HG03354 (cell line): ENCODE data around the gene KIF2C.
A peak's percentile ranks its signal among the peaks of the same experiment; 100 is the strongest.
"Not testable (repeated sequence)": the region's sequence is repeated elsewhere in the genome, so short reads cannot be mapped to it uniquely, and the experiment has no call there.

ENCODE experiments used
- ATAC-seq: cut with Tn5 transposase; IDR thresholded peaks from one replicate; pipeline ENCODE4 v1.9.1; 2021; ENCODE audit warnings: mild to moderate bottlenecking; ENCODE audit not compliant: unreplicated experiment, poor library complexity, severe bottlenecking

KIF2C gene

DNA sequence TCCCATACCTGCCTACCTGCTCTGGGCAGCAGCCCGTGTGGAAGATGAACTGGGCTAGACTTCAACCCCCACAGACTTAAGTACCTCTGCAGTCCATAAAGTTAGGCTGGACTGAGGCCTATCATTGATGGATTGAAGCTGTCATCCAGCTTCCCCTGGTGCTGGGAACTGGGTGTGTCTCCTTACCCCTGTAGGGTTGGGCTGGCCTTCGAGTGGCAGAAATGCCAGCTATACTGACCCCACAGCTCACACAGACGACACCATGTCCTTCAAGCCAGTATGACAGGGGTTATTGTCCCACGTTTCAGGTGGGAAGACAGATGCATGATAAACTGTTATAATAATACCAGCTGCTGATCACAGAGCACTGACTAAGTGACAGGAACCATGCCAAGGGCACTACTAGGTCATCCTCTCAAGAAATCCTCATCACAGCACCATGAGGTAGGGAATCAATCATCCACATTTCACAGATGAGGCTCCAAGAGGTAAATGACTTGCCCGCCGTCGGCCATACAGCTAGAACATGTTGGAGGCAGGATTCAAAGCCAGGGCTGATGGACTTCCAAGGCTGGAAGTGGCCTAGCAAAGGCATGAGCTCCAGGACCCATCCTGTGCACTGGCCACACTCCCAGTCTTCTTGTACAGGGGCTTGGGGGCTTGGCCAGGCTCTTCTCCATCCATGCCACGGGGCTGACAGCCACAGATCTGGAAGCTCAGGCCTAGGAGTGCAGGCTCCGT, 48.7 kb downstream of the KIF2C start, which contains the start of gene BEST4:
BEST4 (minus strand) TSS at position 51 of the 741 bp plus-strand sequence. CDS start 465 bp downstream, outside the sequence.
- no peak for ATAC-seq

DNA sequence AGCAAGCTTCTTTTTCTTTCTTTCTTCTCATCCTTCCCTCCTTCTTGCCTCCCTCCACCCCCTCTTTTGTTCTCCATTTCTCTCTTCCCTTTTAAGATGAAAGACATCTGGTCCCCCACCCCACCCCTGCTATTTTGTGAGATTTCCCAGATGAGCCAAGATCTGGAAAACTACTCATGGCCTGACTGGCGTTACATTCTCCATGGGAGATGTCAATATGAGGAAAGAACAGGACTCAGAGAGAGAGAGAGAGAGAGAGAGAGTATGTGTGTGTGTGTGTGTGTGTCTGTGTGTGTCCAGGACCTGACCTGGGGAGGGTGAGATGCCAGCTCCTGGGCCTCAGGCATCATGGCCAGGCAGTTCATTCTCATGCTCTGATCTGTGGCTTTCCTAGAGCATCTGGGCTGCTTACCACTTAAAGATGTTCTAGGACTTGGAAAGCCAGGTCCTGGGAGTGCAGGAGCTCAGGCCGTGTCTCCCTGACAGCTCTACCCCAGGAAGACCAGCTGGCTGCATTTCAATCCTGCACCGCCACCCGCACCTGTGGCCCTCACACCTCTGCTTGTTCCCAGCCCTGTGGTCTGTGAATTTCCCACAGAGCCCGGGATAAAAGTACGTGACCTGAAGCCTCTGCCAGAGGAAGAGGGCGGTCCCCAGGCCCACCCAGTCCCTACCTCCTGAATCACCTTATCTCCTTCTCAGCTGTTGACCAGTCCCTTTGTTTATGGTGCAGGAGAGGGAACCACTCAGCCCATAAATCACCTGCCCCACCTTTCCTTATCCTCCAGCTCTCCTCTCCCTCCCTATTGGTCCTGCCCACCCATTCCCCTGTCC, 51.5 kb downstream of the KIF2C start:
- no peak for ATAC-seq

DNA sequence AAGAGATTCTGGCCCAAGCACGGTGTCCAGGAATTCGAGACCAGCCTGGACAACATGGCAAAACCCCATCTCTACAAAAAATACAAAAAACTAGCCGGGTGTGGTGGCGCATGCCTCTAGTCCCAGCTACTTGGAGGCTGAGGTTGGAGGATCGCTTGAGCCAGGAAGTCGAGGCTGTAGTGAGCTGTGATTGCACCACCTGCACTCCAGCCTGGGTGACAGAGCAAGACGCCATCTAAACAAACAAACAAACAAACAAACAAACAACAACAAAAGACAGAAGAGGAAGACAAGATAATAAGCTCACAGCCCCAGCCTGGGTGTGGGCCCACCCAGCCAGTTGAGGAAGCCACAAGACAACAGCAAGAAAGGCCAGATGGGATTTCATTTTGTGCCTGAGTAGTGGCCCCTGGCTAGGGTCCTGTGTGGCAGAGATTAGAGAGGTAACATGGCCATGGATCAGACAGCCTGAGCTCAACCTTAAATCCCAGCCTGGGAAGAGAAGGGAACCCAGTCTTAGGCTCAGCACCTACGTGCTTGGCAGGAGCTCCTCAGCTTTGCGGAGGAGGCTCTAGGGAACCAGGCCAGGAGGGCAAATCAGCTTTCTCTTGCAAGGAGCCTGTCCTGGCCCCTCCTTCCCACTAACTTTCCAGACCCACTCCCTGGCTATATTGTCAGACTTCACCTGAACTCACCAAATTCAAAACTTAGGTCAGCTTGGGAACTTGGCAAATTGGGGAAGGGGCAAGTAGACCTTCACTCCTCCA, 53.3 kb downstream of the KIF2C start:
- no peak for ATAC-seq

DNA sequence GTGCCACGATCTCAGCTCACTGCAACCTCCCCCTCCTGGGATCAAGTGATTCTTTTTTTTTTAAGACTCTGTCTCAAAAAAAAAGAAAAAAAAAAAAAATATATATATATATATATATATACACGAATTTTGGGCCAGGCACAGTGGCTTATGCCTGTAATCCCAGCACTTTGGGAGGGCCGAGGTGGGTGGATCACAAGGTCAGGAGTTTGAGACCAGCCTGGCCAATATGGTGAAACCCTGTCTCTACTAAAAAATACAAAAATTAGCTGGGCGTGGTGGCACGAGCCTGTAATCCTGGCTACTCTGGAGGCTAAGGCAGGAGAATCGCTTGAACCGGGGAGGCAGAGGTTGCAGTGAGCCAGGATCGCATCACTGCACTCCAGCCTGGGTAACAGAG, 58.2 kb downstream of the KIF2C start:
- ATAC-seq, result not testable (repeated sequence)

GRCh38 chr1:44798481-44799365, 59.1 kb downstream of the KIF2C start:
- ATAC-seq, result no peak

DNA sequence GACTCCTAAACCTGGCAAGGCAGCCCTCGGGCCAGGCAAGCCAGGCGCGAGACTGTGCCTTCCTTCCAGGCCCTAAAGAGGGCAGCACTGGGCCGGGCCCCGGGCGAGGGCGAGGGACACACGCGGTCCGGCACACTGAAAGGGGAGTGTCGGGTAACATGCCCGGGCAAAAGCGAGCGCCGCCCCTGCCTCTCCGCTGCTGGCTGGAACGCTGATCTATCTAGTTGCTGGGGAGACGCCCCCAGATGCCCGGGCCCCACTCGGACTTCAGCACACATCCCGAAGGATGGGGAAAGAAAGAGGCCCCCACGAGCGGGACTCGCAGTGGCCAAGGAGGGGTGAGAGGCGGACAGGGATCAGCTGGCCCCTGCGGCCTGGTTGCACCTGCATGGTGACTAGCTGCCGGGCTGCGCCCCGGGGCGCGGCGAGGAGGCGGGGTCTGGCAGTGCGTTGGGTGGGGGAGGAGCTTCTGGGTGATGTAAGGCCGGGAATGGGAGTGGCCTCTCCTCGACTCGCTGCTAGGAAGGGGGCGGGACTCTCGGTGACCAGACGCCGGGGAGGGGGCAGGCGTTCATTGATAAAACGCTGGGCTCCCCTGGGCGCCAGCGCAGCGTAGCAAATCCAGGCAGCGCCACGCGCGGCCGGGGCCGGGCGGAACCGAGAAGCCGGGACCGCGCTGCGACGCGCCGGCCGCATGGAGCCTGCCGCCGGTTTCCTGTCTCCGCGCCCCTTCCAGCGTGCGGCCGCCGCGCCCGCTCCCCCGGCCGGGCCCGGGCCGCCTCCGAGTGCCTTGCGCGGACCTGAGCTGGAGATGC, 60.3 kb downstream of the KIF2C start, which contains the start of gene PLK3:
PLK3 (plus strand) TSS at position 608 of the 815 bp plus-strand sequence; CDS start at position 695, 87 bp downstream.
- peak; percentile 86 for ATAC-seq

DNA sequence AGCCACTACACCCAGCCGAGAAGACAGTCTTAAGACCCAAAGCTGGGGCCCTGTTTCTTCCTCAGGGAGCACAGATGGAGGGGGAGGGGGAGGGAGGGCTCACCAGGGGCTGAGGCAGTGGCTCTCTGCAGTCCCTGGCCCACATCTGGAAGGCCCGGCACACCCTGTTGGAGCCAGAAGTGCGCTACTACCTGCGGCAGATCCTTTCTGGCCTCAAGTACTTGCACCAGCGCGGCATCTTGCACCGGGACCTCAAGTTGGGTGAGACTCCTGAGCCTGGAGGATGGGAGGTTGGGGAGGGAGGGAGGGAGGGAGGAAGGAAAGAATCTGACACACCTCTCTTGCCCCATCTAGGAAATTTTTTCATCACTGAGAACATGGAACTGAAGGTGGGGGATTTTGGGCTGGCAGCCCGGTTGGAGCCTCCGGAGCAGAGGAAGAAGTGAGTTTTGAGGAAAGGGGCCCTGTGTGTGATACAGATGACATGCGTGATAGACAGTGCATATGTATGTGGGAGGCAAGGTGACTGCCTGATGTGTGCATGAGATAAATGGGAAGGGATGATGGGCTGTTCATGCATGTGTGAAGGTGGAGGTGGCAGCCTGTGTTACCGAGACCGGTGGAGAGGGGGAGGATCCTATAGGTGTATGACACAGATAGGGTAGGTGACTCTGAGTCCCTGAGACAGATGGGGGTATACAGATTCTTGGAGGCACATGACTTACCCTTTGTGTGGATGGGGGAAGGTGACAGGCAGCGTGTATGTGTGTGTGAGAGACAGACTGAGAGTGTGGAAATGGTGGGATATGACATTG, 62.1 kb downstream of the KIF2C start:
- ATAC-seq, result no peak

DNA sequence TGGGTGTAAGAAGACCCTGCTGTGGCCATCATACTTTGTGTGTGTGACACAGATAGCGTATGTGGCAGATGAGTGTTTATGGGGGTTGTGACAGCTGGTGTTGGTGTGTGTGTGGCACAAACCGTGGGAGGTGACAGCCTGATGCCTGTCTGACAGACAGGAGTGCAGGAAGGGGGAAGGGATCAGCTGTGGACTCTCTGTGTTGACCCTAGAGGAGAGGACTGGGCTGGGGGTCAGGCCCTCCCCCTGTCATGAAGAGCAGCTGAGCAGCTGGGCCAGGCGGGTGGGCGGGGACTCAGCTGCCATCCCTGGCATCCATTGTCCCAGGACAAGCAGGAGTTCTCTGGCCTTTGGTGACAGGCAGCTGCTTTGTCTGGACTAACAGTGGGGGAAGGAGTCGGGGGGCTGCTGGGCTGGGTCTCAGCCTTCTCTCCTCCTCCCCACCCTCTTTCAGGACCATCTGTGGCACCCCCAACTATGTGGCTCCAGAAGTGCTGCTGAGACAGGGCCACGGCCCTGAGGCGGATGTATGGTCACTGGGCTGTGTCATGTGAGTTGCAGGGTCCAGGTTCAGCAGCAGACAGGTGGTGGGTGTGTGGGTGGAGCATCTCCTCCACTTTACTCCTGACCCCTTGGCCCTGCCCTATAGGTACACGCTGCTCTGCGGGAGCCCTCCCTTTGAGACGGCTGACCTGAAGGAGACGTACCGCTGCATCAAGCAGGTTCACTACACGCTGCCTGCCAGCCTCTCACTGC, 62.8 kb downstream of the KIF2C start:
- ATAC-seq, result no peak

DNA sequence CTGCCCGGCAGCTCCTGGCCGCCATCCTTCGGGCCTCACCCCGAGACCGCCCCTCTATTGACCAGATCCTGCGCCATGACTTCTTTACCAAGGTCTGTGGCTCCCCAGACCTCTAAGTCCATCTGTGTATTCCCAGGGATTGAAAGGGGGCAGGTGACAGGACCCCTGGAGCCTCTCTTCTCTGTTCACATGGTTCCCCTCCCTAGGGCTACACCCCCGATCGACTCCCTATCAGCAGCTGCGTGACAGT, 63.4 kb downstream of the KIF2C start:
- ATAC-seq, result no peak

DNA sequence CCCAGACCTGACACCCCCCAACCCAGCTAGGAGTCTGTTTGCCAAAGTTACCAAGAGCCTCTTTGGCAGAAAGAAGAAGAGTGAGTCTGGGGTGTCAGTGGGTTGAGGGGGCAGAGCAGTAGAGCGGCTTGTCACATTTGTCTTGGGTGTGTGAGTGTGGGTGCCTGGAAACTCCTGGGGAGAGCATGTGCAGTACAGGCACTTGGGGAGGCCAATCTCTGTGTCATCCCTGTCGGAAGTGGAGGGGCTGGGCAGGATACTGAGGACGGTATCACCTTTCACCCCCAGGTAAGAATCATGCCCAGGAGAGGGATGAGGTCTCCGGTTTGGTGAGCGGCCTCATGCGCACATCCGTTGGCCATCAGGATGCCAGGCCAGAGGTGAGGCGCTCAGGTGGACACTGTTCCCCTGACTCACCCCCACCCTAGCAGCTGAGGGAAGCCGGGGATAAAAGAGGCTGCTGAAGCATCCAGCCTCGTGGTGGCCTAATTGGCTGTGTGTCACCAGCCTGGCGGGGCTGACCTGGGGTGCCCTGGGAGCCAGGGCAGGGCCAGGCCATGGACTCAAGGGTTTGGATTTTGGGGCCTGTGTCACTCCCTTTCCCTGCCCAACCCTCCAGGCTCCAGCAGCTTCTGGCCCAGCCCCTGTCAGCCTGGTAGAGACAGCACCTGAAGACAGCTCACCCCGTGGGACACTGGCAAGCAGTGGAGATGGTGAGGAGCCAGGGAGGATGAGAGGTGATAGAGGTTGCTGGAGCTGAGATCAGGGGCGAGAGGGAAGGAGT, 63.9 kb downstream of the KIF2C start:
- no peak for ATAC-seq

DNA sequence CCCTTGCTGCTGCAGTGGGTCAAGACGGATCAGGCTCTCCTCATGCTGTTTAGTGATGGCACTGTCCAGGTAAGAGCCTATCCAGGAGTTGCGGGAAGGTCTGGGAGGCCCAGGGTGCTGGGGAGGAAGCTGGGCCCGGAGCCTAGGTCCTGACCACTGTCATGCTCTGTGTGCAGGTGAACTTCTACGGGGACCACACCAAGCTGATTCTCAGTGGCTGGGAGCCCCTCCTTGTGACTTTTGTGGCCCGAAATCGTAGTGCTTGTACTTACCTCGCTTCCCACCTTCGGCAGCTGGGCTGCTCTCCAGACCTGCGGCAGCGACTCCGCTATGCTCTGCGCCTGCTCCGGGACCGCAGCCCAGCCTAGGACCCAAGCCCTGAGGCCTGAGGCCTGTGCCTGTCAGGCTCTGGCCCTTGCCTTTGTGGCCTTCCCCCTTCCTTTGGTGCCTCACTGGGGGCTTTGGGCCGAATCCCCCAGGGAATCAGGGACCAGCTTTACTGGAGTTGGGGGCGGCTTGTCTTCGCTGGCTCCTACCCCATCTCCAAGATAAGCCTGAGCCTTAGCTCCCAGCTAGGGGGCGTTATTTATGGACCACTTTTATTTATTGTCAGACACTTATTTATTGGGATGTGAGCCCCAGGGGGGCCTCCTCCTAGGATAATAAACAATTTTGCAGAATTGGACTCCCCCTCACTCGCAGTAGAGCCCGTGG, 65.8 kb downstream of the KIF2C start:
- ATAC-seq, result no peak

DNA sequence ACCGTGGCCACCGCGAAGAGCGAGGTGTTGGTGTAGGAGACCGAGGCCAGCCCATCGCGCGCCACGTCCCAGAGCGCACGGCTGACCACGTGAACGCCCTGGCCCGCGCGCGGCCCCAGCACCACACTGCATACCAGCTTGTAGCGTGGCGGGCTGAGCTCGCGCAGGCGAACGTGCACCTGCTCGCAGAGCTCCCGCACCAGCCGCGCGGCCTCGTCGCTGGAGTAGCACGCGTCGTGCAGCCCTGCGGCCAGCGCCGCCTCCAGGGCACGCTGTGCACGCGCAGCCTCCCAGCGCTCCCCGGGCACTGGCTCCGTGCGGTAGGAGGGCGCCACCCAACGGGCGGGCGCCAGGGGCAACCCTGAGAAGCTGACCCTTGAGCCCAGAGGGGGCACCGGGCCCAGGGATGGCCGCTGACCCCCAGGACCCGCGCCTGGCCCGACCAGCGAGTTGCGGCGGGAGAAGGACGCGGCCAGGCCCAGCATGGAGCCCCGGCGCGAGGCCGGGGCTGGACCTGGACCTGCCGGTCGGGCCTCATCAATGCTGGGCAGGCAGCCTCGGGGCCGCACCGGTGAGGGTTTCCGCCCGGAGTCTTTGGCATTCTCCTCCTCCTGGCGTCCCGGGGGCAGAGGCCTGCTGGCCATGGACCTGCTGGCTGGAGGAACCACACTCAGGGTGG, 66.5 kb downstream of the KIF2C start:
- ATAC-seq, result no peak

GRCh38 chr1:44806704-44807363, 67.2 kb downstream of the KIF2C start, which contains the start of gene DYNLT4:
DYNLT4 (minus strand) TSS chr1:44807351; CDS start chr1:44806668, 683 bp downstream.
- no peak for ATAC-seq

DNA sequence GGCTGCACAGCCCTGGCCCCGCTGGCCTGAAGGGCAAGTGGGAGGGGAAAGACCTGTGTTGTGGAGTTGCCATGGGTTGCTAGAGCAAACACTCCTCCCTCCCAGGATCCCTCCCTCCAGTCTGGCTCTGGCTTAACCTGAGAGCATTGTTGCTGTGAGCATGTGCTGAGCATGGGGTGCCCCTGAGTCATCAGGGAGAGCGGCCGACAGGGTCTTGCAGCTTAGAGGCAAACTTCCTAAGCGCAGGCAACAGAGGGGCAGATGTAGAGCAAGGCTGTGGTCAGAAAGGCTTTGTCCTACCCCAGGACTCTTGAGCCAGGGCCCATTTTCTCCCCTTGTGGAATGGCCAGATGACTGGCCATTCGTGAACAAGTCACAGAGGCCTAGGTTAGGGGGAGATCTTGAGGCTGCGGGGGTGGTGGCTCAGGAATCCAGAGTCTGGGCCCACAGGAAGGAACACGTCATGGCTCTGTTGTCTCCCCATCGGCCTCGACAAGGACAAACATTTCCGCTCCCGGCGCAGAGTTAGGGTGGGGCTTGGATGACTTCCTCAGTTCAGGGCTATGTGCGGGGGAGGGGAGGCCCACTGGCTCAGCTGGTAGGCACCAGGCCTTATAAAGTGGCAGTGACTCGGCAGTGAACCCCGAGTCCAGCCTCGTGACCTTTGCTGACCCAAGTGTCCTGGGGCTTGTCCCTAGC, 67.9 kb downstream of the KIF2C start:
- ATAC-seq, result peak; percentile 34
